GM06990 (cell line): Measurements from ENCODE around the gene ZFHX3.

Experiments
- DNase-seq: peaks from one replicate; pipeline ENCODE4 v3.0.0-alpha.2; 2011; ENCODE audit not compliant: insufficient read length; ENCODE audit errors: extremely low read depth
- H3K27me3 ChIP-seq: replicated peaks from 2 replicates; pipeline ENCODE4 v1.6.0; 2011; ENCODE audit warnings: low read length; ENCODE audit not compliant: control insufficient read depth, insufficient read depth
- H3K36me3 ChIP-seq: 2 replicates; pipeline ENCODE4 v1.5.1; 2011; ENCODE audit warnings: low read length; ENCODE audit not compliant: control insufficient read depth, insufficient read depth
- H3K4me3 ChIP-seq: replicated peaks from 2 replicates; pipeline ENCODE4 v1.5.1; 2011; ENCODE audit warnings: low read depth, mild to moderate bottlenecking, control low read depth, low read length
- CTCF ChIP-seq: IDR thresholded peaks from 2 replicates; pipeline ENCODE4 v1.5.1; 2011; ENCODE audit warnings: low read length, control low read depth, mild to moderate bottlenecking, inconsistent platforms; ENCODE audit not compliant: insufficient read depth, poor library complexity, severe bottlenecking

Gene ZFHX3

GRCh38 chr16:73047536-73048291, at the start of gene ZFHX3:
Gene ZFHX3 (minus strand): TSS chr16:73048128. CDS start chr16:72960145, 87,983 bp downstream.
- peak; percentile 29 for TF ChIP-seq CTCF
- Histone ChIP-seq H3K4me3 (peak within 1 kb of the TSS; percentile 77), H3K27me3 (no peaks in the 10 kb centered on the region), H3K36me3 (no peaks in the 10 kb centered on the region)
- peak; percentile 84 for DNase-seq

GRCh38 chr16:73096510-73096909, 48.6 kb upstream of the ZFHX3 start:
- no peaks in the 10 kb centered on the region; the same call in none of the 2 replicates for H3K27me3 ChIP-seq
- H3K4me3 ChIP-seq, result no peak overlapping the region
- no peaks in the 10 kb centered on the region for H3K36me3 ChIP-seq
- TF ChIP-seq CTCF, result no peak
- DNase-seq, result no peak

GRCh38 chr16:73095885-73096421, 48.0 kb upstream of the ZFHX3 start:
- no peak overlapping the region for H3K4me3 ChIP-seq
- TF ChIP-seq CTCF, result no peak
- no peaks in the 10 kb centered on the region for H3K36me3 ChIP-seq
- no peaks in the 10 kb centered on the region; the same call in none of the 2 replicates for H3K27me3 ChIP-seq
- DNase-seq, result no peak

- Histone ChIP-seq H3K27me3 (no peaks in the 10 kb centered on the region; the same call in none of the 2 replicates), H3K4me3 (no peak overlapping the region), H3K36me3 (no peaks in the 10 kb centered on the region)
- DNase-seq, result no peak
- no peak for TF ChIP-seq CTCF
Observed at GRCh38 chr16:73095142-73095820, 47.4 kb upstream of the ZFHX3 start.

GRCh38 chr16:73094371-73094770, 46.4 kb upstream of the ZFHX3 start:
- no peaks in the 10 kb centered on the region; the same call in 1 of the 2 replicates for H3K27me3 ChIP-seq
- no peak for TF ChIP-seq CTCF

More at GRCh38 chr16:73094371-73094770, 46.4 kb upstream of the ZFHX3 start:
- no peaks in the 10 kb centered on the region for H3K36me3 ChIP-seq
- no peak for DNase-seq
- H3K4me3 ChIP-seq, result no peak overlapping the region
